Activated CD8-positive, alpha-beta T cell treated with anti-CD3 and anti-CD28 coated beads for 36 hours (primary cell): ENCODE measurements around the gene TCF7L2. TPM values are rescaled to one million over a fixed set of nuclear protein-coding genes. Genes with fewer than 3 reads are reported as not detected.

Experiments
- ATAC-seq: fragments of 200-7000 bp; cut with Tn5 transposase; one replicate; pipeline ENCODE4 v1.10.0; 2021; ENCODE audit warnings: mild to moderate bottlenecking, moderate library complexity
- CTCF ChIA-PET: fragments of 350-600 bp; sonication (Branson Sonifier 250); formaldehyde crosslinking; loops from one replicate; lab custom pipeline; 2021; ENCODE audit warnings: antibody characterized with exemption; lab: Charles Lee
- POLR2A ChIA-PET: fragments of 350-600 bp; sonication (Branson Sonifier 250); formaldehyde crosslinking; loops from one replicate; lab custom pipeline; 2021; ENCODE audit warnings: antibody characterized with exemption; lab: Charles Lee
- DNase-seq: peaks from one replicate; pipeline ENCODE4 v3.0.0-alpha.2; 2020
- H3K27ac Mint-ChIP-seq: one replicate; pipeline ENCODE4 v1.8.0; 2021; ENCODE audit warnings: mild to moderate bottlenecking, mixed read lengths
- H3K27me3 Mint-ChIP-seq: one replicate; pipeline ENCODE4 v1.8.0; 2021; ENCODE audit warnings: mixed read lengths
- H3K36me3 Mint-ChIP-seq: one replicate; pipeline ENCODE4 v1.8.0; 2021; ENCODE audit warnings: low read depth, mixed read lengths
- H3K4me1 Mint-ChIP-seq: one replicate; pipeline ENCODE4 v1.8.0; 2021; ENCODE audit warnings: low read depth, mixed read lengths
- H3K4me3 Mint-ChIP-seq: one replicate; pipeline ENCODE4 v1.8.0; 2021; ENCODE audit warnings: mild to moderate bottlenecking, moderate library complexity, mixed read lengths
- H3K9me3 Mint-ChIP-seq: one replicate; pipeline ENCODE4 v1.8.0; 2021; ENCODE audit warnings: mixed read lengths
- intact Hi-C: fragments of 100-400 bp; cut with micrococcal nuclease; formaldehyde crosslinking; loops from one replicate; pipeline ENCODE4 v1.10.0; 2022
- total RNA-seq, 2 experiments: library from RNA; stranded (reverse); gene quantifications; one replicate each; pipeline ENCODE4 v1.2.3, GENCODE V29; 2021
- TF ChIP-seq, protein P1 (sequence below): fragments of 200-600 bp; IDR thresholded peaks from one replicate; pipeline ENCODE4 v1.8.0; 2022; ENCODE audit warnings: antibody characterized with exemption, mild to moderate bottlenecking

TCF7L2 gene
- total RNA-seq, 2 experiments from 2014 or later: 1.5 to 1.6 TPM

GRCh38 chr10:113202011-113202410 is 252.0 kb downstream of the TCF7L2 start:
- intact Hi-C loops: no loop called here
- DNase-seq: no peak
- no peak for ATAC-seq
- Mint-ChIP-seq H3K36me3 (no peaks in the 10 kb centered on the region), H3K4me3 (no peak overlapping the region), H3K27ac (no peak overlapping the region), H3K9me3 (peaks cover 22% of the 10 kb centered on the region), H3K27me3 (peaks cover 2% of the 10 kb centered on the region), H3K4me1 (no peaks in the 10 kb centered on the region)
- TF ChIP-seq, protein P1, sequence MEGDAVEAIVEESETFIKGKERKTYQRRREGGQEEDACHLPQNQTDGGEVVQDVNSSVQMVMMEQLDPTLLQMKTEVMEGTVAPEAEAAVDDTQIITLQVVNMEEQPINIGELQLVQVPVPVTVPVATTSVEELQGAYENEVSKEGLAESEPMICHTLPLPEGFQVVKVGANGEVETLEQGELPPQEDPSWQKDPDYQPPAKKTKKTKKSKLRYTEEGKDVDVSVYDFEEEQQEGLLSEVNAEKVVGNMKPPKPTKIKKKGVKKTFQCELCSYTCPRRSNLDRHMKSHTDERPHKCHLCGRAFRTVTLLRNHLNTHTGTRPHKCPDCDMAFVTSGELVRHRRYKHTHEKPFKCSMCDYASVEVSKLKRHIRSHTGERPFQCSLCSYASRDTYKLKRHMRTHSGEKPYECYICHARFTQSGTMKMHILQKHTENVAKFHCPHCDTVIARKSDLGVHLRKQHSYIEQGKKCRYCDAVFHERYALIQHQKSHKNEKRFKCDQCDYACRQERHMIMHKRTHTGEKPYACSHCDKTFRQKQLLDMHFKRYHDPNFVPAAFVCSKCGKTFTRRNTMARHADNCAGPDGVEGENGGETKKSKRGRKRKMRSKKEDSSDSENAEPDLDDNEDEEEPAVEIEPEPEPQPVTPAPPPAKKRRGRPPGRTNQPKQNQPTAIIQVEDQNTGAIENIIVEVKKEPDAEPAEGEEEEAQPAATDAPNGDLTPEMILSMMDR: no peak
- POLR2A ChIA-PET: no interaction called here
- CTCF ChIA-PET: no interaction called here

- TF ChIP-seq, protein P1: no peak
- DNase-seq (no peak), ATAC-seq (no peak)
- Mint-ChIP-seq H3K9me3 (peaks cover 21% of the 10 kb centered on the region), H3K4me1 (no peaks in the 10 kb centered on the region), H3K36me3 (no peaks in the 10 kb centered on the region), H3K27ac (no peak overlapping the region), H3K27me3 (no peaks in the 10 kb centered on the region), H3K4me3 (no peak overlapping the region)
- ChIA-PET CTCF (no interaction called here), POLR2A (no interaction called here)
- intact Hi-C loops: no loop called here
These were observed 257.9 kb downstream of the TCF7L2 start for GRCh38 chr10:113207924-113208323.

DNA sequence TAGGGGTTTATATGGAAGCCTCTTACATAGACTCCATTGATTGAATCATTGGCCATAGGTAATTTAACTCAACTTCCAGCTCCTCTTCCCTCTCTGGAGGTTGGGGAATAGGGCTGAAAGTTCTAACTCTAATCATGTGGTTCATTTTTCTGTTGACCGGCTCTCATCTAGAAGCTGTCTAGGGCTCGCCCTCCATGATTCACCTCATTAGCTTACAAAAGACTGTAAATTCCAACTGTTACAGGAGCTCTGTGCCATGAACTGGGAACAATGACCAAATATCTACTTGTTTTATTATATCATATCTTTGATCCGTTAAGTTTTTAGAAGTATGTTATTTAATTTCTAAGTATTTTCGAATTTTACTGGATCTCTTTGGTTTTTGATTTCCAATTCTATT is 263.0 kb downstream of the TCF7L2 start:
- Mint-ChIP-seq H3K27ac (no peak overlapping the region), H3K4me3 (no peak overlapping the region), H3K27me3 (peaks cover 2% of the 10 kb centered on the region), H3K36me3 (no peaks in the 10 kb centered on the region), H3K4me1 (peaks cover 3% of the 10 kb centered on the region), H3K9me3 (peaks cover 4% of the 10 kb centered on the region)
- intact Hi-C loops: no loop called here
- ChIA-PET POLR2A (no interaction called here), CTCF (interaction anchor here (1.6 kb wide), 1 partner anchor 16 kb away, joined by 3 read pairs; no protein-coding TSS in a partner anchor)
- ATAC-seq: no peak
- no peak for DNase-seq
- TF ChIP-seq, protein P1: no peak

- CTCF ChIA-PET: no interaction called here
- peaks cover 3% of the 10 kb centered on the region for H3K4me1 Mint-ChIP-seq
- intact Hi-C loops: no loop called here
- TF ChIP-seq, protein P1: no peak
- H3K27ac Mint-ChIP-seq: no peak overlapping the region
- H3K36me3 Mint-ChIP-seq: no peaks in the 10 kb centered on the region
- peaks cover 2% of the 10 kb centered on the region for H3K27me3 Mint-ChIP-seq
- no peak overlapping the region for H3K4me3 Mint-ChIP-seq
- ATAC-seq (no peak), DNase-seq (no peak)
- H3K9me3 Mint-ChIP-seq: peaks cover 3% of the 10 kb centered on the region
- POLR2A ChIA-PET: no interaction called here
These were observed 264.3 kb downstream of the TCF7L2 start for GRCh38 chr10:113214331-113214730.

DNA sequence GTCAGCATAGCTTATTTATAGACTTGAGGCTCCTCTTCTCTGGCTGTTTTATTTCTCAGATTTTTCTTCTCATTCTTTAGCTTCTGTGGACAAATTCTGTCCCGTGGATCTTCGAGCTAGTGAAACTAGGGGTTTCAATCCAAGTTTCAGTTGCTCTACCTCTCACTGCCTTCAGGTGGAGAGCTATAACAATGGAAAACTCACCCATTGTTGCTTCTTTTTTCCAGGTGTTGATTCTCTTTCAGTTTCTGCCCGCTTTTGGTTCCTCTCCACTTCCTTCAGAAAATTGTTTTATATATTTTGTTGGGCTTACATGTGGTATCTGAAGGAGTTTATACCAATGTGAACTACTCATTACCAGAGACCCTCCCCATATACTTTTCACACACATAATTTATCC is 266.1 kb downstream of the TCF7L2 start:
- ATAC-seq: no peak
- intact Hi-C loops: no loop called here
- no peak overlapping the region for H3K27ac Mint-ChIP-seq
- CTCF ChIA-PET: interaction anchor here (1.1 to 1.3 kb wide), 2 partner anchors 169 to 172 kb away, joined by 3 to 4 read pairs; no protein-coding TSS in a partner anchor
- TF ChIP-seq, protein P1: no peak
- peaks cover 2% of the 10 kb centered on the region for H3K27me3 Mint-ChIP-seq
- DNase-seq: no peak
- peaks cover 3% of the 10 kb centered on the region for H3K9me3 Mint-ChIP-seq
- POLR2A ChIA-PET: interaction anchor here (0.8 to 1.2 kb wide), 2 partner anchors 28 to 85 kb away, joined by 3 read pairs; no protein-coding TSS in a partner anchor
- peaks cover 3% of the 10 kb centered on the region for H3K4me1 Mint-ChIP-seq
- no peak overlapping the region for H3K4me3 Mint-ChIP-seq
- H3K36me3 Mint-ChIP-seq: no peaks in the 10 kb centered on the region
